Stimulated activated CD8-positive, alpha-beta memory T cell treated with anti-CD3 and anti-CD28 coated beads, Interleukin-15, amount 100 ng/mL, for 48 hours (primary cell): ENCODE results near the gene ATXN2L.
"Not testable (repeated sequence)": the region's sequence is repeated elsewhere in the genome, so short reads cannot be mapped to it uniquely, and the experiment has no call there.

Experiments
- DNase-seq, 2 donors: peaks; one replicate each; pipeline ENCODE4 v3.0.0-alpha.2; 2020; ENCODE audit warnings: low read depth in 2 of 2

Gene ATXN2L

GRCh38 chr16:28867241-28867640 is 44.4 kb downstream of the ATXN2L start:
- DNase-seq: no peak

- DNase-seq: not testable (repeated sequence)
Measured at GRCh38 chr16:28867646-28868045, 44.8 kb downstream of the ATXN2L start.

DNA sequence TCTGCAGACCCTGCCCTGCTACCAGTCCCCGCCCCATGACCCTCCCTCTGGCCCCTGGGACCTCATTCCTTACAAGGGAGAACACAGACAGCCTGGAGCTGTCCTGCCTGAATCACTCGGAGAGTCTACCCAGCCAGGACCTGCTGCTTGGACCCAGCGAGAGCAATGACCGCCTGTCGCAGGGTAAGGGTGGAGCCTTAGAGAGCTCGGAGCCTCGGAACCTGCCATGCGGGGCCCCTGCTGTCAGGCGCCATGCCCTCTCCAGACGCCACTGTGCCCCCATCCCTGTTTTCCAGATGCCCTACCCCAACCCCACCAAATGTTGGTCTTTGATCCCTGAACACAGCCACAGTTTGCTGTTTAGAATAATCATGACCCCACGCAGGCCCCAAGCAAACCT is 46.4 kb downstream of the ATXN2L start:
- DNase-seq: no peak

GRCh38 chr16:28872952-28873351 is 50.2 kb downstream of the ATXN2L start:
- no peak for DNase-seq

- DNase-seq: peak in 1 of 2 donors; percentile 38
Measured at GRCh38 chr16:28873543-28874201, 50.9 kb downstream of the ATXN2L start.

DNA sequence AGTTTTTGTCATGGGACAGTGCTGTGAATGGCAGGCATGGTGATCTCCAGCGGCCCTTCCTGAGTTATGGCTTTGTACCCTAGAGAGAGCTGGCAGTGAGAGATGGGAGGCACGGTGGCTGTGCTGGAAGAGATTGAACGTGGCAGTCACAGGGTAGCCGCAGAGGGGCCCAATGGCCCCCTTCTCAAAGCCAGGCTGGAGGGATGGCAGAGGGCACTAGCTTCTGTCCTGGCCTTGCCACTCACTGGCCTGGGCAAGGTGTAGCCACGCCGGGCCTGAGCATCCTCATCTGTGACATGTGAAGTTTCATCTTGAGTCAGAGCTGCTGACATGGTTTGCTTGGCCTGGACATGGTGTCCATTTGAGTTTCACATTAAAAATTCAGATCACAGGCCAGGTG is 51.6 kb downstream of the ATXN2L start:
- no peak for DNase-seq

DNA sequence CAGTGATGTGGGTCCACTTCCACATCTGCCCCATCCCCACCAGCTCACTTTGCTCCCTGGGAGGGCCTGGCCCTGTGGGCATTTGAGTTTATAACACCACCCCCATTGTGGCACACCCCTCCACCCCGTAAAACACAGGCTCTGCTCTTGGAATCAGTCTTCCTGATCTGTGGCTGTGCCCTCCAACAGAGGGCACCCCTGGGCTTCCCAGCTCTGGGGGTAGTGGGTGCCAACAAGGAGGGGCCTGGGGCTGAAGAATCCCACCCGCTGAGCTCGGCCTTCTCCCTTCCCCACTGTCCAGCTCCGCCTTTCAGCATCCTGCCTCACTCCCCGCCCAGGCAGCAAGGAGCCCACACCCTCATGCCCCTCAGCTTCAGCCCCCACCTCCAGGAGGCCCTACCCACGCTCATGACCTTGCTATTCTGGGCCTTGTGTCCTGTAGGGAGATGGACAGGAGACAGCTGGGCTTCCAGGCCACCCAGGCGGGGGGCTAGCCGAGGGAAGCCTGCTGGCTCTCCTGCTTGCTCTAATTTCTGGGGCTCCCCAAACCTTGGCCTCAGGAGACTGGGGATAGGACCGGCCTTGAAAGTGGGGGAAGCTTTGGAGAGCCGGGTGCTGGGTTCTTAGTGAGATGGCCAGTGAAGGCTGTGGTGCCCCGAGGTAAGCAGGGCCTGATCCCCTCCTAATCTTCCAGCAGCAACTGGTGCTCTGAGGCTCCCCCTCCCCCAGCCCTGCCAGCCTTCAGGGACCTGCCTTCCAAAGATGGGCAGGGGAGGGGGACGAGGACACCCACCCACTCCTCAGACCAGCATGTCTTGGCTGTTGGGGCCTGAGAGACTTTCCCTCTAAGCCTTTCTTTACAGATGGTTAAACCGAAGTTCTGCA is 52.6 kb downstream of the ATXN2L start:
- no peak for DNase-seq

DNA sequence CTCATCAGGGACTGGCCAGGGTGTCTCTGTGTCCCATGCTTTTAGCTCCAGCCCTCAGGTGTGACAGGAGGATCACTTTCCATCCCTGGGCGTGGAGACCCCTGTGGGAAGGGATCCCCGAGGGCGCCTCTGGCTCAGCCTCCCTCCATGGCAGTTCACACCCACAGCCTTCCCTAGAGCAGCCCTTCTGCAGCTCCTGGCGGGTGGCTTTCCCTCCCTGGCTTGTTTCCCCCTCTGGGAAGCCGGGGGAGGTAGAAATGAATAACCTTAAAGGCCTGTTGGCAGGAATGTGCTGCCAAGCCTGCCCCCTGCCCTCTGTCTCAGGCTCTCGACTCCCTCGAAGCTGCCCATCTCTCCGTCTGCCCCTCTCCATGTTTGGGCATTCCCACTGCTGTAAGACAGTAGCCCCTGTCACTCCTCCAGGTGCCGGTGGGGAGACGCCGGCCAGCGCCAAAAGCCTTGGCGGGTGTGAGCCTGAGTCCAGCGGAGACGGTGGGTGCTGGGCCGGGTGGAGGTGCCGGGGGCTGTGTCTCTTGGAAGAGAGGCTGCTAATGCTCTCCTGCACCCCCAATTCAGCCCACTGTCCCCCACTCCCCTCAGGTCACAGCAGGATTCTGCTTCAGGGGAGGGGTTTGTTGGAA is 53.3 kb downstream of the ATXN2L start:
- no peak for DNase-seq

DNA sequence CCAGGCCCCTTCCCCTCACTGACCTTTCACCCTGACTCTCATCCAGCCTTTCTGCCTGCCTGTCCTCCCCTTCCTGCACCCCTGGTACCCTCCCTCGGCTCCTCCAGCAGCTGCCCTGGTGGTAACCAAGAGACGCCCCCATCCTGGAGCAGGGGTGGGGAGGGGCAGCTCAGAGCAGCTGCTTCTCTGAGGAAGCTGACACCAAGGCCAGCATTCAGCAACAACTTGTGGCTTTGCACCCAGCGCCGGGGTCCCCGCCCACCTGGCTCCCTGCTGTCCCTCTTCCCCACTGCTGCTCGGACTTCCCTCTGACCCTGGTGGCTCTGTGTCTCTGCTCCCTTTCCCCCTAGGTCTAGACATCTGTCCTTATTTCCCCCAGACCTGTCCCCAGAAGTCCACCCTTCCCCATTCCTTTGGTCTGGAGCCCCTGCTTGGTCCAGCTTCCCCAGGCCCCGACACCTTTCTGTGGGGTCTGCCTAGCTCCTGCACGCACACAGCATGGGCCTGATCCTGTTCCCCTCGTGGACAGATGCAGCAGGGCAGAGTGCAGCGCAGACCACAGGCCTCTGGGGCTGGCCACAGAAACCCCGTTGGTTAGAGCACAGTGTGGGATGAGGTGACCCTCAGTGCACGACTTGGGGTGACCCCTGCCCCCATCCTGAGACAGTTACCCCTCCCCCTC is 54.3 kb downstream of the ATXN2L start:
- no peak for DNase-seq

GRCh38 chr16:28877655-28878000 is 54.8 kb downstream of the ATXN2L start:
- no peak for DNase-seq

GRCh38 chr16:28878083-28878926 is 55.5 kb downstream of the ATXN2L start, which contains the start of gene ATP2A1:
Gene ATP2A1, plus strand, starts transcription at chr16:28878488. Its CDS starts 184 bp downstream, at chr16:28878672.
- DNase-seq: no peak

GRCh38 chr16:28879261-28879840 is 56.6 kb downstream of the ATXN2L start:
- DNase-seq: no peak

DNA sequence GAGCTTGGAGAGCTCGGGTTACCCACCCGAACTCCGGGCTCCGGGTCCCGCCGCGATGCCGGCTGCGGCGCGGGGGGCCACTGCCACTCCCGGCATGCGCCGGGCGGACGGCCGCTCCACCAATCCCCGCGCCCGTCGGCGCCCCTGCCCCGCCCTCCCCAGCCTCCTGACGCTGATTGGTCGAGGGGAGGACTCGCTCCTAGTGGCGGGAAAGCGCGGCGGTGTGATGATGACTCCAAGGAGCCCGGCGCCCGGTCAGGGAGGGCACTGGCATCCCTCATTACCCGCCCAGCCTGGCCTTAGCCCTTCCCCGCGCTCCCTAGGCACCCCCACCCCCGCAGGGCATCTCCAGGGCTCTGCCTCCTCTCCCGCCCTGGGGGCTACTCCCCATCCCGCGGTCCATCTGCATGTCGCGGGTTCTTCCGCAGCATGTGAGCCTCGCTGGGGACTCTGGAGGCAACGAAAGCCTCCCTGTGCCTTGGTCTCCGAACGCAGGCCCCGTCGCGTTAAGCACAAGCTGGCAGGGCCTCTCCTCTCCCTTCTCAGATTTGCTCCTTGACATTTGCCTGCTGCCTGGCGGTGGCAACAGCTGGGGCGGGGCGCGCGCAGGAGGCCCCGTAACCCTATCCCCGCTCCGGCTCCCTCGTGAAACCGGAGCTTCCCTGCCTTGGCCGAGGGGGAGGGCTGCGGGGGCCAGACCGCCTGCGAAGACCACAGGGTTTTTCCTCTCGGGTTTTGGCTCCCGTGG is 57.2 kb downstream of the ATXN2L start:
- peak; percentile 88 to 89 for DNase-seq

- DNase-seq: no peak
Measured at GRCh38 chr16:28880589-28880915, 57.8 kb downstream of the ATXN2L start.

- no peak for DNase-seq
Measured at GRCh38 chr16:28880955-28881354, 58.2 kb downstream of the ATXN2L start.

DNA sequence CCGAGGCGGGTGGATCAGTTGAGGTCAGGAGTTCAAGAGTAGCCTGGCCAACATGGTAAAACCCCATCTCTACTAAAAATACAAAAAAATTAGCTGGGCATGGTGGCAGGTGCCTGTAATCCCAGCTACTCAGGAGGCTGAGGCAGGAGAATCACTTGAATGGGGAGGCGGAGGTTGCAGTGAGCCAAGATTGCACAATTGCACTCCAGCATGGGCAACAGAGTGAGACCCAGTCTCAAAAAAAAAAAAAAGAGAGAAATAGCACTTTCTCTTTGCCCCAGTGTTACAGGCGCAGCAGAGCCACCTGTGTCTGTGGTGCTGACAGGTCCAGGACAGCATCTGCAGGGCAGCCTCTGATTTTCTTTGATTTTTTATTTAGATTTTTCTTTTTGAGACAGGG is 58.8 kb downstream of the ATXN2L start:
- DNase-seq: not testable (repeated sequence)

DNA sequence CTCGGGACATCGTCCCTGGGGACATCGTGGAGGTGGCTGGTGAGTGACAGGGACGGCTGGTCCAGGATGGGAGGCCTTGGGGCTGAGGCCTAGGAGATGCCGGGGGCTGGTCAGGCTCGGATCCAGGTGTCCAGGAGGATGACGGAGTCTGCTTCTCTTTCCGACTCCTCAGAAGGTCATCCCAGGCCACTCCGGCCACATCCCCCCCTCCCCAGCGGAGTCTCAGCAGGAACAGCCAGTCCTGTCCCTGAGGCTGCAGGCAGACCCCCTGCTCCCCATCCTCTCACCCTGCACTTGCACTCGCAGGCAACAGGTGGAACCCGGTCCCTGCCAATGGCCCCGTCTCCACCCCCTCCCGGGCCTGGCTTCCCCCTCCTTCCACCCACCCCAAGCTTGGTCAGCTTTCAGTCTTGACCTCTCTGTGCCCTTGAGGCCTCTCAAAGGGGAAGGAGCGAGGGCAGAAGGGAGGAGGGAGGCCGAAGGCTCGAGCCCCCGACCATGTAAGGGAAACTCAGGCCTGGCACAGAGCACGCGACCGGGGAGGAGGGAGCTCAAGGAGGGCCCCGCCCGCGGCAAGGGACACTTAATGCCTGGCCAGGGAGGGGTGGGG is 59.9 kb downstream of the ATXN2L start:
- DNase-seq: no peak

DNA sequence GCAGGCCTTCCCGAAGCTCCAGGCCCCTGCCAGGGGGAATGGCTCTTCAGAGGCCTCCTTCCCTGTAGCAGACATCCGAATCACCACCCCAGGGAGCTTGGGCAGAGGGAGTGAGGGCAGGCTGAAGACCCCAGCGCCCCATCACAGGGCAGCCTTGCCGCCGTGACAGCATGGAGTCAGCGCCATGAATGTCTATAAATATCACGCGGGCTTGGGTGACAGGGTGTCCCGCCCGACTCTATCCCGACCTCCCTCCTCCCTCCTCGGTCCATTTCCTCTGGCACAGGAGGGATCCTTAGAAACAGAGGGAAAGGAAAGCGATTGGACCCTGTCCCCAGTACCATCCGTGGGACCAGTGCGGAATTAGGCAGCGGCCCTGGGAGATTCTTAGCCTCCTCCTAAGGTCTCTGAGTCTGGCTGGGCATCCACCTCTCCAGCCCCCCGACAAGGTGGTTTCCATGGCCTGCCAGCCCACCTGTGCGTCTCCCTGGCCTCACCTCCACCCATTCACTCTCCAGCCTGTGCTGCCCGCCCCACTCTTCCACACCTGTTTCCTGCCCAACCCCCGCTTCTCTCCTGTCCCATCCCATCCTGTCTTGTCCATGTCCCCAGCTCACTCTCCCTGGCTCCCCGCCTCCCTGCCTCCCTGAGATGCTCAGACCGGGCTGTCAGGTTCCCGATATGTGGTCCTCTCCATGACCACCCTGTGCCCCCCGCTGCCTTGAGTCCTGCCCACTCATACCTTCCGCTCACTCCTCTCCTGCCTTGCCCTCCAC is 60.6 kb downstream of the ATXN2L start:
- no peak for DNase-seq

GRCh38 chr16:28884045-28884444 is 61.2 kb downstream of the ATXN2L start:
- DNase-seq: no peak
